CD4-positive, CD25-positive, alpha-beta regulatory T cell (primary cell): Measurements from ENCODE around the gene UPK1B. TPM values are rescaled to one million over a fixed set of nuclear protein-coding genes. Genes with fewer than 3 reads are reported as not detected.

Source experiments
- ATAC-seq, 2 donors: fragments of 150-1000 bp; cut with Tn5 transposase; one replicate each; pipeline ENCODE4 v1.10.0; 2021; ENCODE audit warnings: low read depth in 2 of 2, moderate number of reproducible peaks in 2 of 2, moderate library complexity in 1 of 2
- DNase-seq, 3 donors: peaks; one replicate each; pipeline versions ENCODE4 v3.0.0 to v3.0.0-alpha.2; 2012 to 2022; ENCODE audit warnings: mixed read lengths in 1 of 3
- H3K27ac ChIP-seq: one replicate; pipeline ENCODE4 v1.7.0; 2013; ENCODE audit warnings: mild to moderate bottlenecking, low read length; ENCODE audit not compliant: insufficient read depth, poor library complexity, severe bottlenecking
- H3K27me3 ChIP-seq: one replicate; pipeline ENCODE4 v1.7.0; 2013; ENCODE audit warnings: low read length; ENCODE audit not compliant: control insufficient read depth, insufficient read depth
- H3K36me3 ChIP-seq: one replicate; pipeline ENCODE4 v1.7.0; 2013; ENCODE audit warnings: mild to moderate bottlenecking, low read length, moderate library complexity; ENCODE audit not compliant: control insufficient read depth, insufficient read depth
- H3K4me1 ChIP-seq: 2 replicates; pipeline ENCODE4 v1.7.0; 2013; ENCODE audit warnings: mild to moderate bottlenecking, low read length; ENCODE audit not compliant: insufficient read depth, control insufficient read depth, poor library complexity, severe bottlenecking
- H3K4me3 ChIP-seq: one replicate; pipeline ENCODE4 v1.7.0; 2013; ENCODE audit warnings: low read depth, mild to moderate bottlenecking, low read length, moderate library complexity
- H3K9me3 ChIP-seq, 2 experiments: 1 replicate in 1 of 2; 2 replicates in 1 of 2; pipeline ENCODE4 v1.7.0; 2013; ENCODE audit warnings: low read length in 2 of 2, mild to moderate bottlenecking in 1 of 2, moderate library complexity in 1 of 2; ENCODE audit not compliant: control insufficient read depth in 2 of 2
- H3K27ac Mint-ChIP-seq, 3 donors: one replicate each; pipeline ENCODE4 v1.8.0; 2020 to 2022; ENCODE audit warnings: mild to moderate bottlenecking in 3 of 3, mixed read lengths in 3 of 3, moderate library complexity in 2 of 3
- H3K27me3 Mint-ChIP-seq: one replicate; pipeline ENCODE4 v1.8.0; 2022; ENCODE audit warnings: mild to moderate bottlenecking, mixed read lengths
- H3K36me3 Mint-ChIP-seq: one replicate; pipeline ENCODE4 v1.8.0; 2020; ENCODE audit warnings: mixed read lengths
- H3K4me1 Mint-ChIP-seq, 4 donors: one replicate each; pipeline ENCODE4 v1.8.0; 2020 to 2022; ENCODE audit warnings: mixed read lengths in 4 of 4, mild to moderate bottlenecking in 1 of 4
- H3K4me3 Mint-ChIP-seq, 4 donors: one replicate each; pipeline ENCODE4 v1.8.0; 2020 to 2022; ENCODE audit warnings: mild to moderate bottlenecking in 4 of 4, mixed read lengths in 4 of 4, moderate library complexity in 3 of 4
- H3K9me3 Mint-ChIP-seq, 7 donors: one replicate each; pipeline ENCODE4 v1.8.0; 2020 to 2022; ENCODE audit warnings: mixed read lengths in 7 of 7, mild to moderate bottlenecking in 3 of 7, moderate library complexity in 2 of 7
- polyA plus RNA-seq, 4 donors: library from polyadenylated mRNA; unstranded; fragments of 300-500 nt; fragmentation: Illumina TruSeq; gene quantifications; one replicate each; pipeline ENCODE4 v1.2.3, GENCODE V29; 2021
- total RNA-seq: library from RNA; stranded (reverse); gene quantifications from one replicate; pipeline ENCODE4 v1.2.3, GENCODE V29; 2022

Gene UPK1B
- total and polyA plus RNA-seq, 5 donors from 2014 or later: not detected

- Mint-ChIP-seq H3K27me3 (peaks cover 4% of the 10 kb centered on the region), H3K4me1 (no peaks in the 10 kb centered on the region), H3K9me3 (no peaks in the 10 kb centered on the region), H3K4me3 (no peak overlapping the region), H3K27ac (no peak overlapping the region), H3K36me3 (no peaks in the 10 kb centered on the region)
- no peak for DNase-seq
- Histone ChIP-seq H3K9me3 (no peaks in the 10 kb centered on the region), H3K4me1 (no peaks in the 10 kb centered on the region), H3K4me3 (no peak overlapping the region), H3K36me3 (no peaks in the 10 kb centered on the region), H3K27ac (no peak overlapping the region), H3K27me3 (peaks cover 4% of the 10 kb centered on the region)
- ATAC-seq: no peak
Measured at GRCh38 chr3:119181765-119182164, 8.4 kb downstream of the UPK1B start.

GRCh38 chr3:119184111-119184510, 10.7 kb downstream of the UPK1B start:
- Mint-ChIP-seq H3K9me3 (peaks cover 0 to 2% (median 0%) of the 10 kb centered on the region in 7 donors), H3K4me1 (no peaks in the 10 kb centered on the region), H3K4me3 (no peak overlapping the region), H3K36me3 (no peaks in the 10 kb centered on the region), H3K27me3 (peaks cover 4% of the 10 kb centered on the region), H3K27ac (no peak overlapping the region)
- DNase-seq: no peak
- no peaks in the 10 kb centered on the region for H3K36me3 ChIP-seq
- no peak for ATAC-seq
- no peaks in the 10 kb centered on the region for H3K4me1 ChIP-seq
- no peak overlapping the region for H3K27ac ChIP-seq
- H3K9me3 ChIP-seq: no peaks in the 10 kb centered on the region
- peaks cover 4% of the 10 kb centered on the region for H3K27me3 ChIP-seq
- no peak overlapping the region for H3K4me3 ChIP-seq

DNA sequence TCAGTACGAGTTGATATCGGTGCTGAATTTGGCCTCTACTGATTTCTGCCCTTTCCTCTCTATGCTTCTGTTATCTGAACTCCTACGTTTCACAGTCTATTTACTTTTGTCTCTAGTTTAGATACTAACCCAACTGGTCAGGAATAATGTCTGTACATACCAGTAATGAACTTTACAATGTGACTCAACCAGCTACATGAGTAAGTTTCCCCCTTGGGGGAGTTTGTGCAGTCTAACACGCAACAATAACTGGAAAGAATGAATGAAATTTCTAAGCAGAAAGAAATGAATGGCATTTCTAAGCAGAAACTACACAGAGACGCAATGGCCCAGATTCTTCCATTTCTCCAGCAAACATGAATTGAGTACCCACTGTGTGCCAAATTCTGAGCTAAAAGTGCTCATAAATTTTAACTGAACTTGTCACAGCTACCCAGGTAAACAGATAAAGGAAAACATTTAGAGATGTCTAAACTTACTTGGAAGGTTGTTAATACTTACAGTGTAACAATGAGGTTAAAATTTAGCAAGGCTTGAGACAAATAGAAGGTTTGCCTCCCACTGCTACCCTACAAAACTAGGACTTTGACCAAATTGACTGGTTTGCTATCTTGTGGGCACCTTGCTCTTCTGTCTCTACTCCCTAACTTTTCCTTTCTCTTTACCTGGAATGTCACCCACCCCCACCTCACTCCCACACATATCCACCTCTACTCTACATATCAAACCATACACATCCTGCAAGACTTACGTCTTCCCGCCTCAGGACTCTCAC, 11.6 kb downstream of the UPK1B start:
- Mint-ChIP-seq H3K9me3 (peaks cover 0 to 2% (median 0%) of the 10 kb centered on the region in 7 donors), H3K36me3 (no peaks in the 10 kb centered on the region), H3K27me3 (peaks cover 4% of the 10 kb centered on the region), H3K4me3 (no peak overlapping the region), H3K4me1 (no peaks in the 10 kb centered on the region), H3K27ac (no peak overlapping the region)
- no peaks in the 10 kb centered on the region for H3K36me3 ChIP-seq
- H3K9me3 ChIP-seq: no peaks in the 10 kb centered on the region
- no peak for ATAC-seq
- no peak for DNase-seq
- no peak overlapping the region for H3K4me3 ChIP-seq
- no peaks in the 10 kb centered on the region for H3K4me1 ChIP-seq
- H3K27ac ChIP-seq: no peak overlapping the region
- H3K27me3 ChIP-seq: peaks cover 4% of the 10 kb centered on the region

GRCh38 chr3:119187266-119187665, 13.9 kb downstream of the UPK1B start:
- Mint-ChIP-seq H3K27ac (no peak overlapping the region), H3K36me3 (no peaks in the 10 kb centered on the region), H3K27me3 (peaks cover 4% of the 10 kb centered on the region), H3K4me1 (no peaks in the 10 kb centered on the region), H3K4me3 (no peak overlapping the region), H3K9me3 (peaks cover 0 to 2% (median 0%) of the 10 kb centered on the region in 7 donors)
- Histone ChIP-seq H3K27ac (no peak overlapping the region), H3K36me3 (no peaks in the 10 kb centered on the region), H3K4me3 (no peak overlapping the region), H3K4me1 (no peaks in the 10 kb centered on the region), H3K9me3 (no peaks in the 10 kb centered on the region), H3K27me3 (peaks cover 1% of the 10 kb centered on the region)
- DNase-seq: no peak
- ATAC-seq: no peak

DNA sequence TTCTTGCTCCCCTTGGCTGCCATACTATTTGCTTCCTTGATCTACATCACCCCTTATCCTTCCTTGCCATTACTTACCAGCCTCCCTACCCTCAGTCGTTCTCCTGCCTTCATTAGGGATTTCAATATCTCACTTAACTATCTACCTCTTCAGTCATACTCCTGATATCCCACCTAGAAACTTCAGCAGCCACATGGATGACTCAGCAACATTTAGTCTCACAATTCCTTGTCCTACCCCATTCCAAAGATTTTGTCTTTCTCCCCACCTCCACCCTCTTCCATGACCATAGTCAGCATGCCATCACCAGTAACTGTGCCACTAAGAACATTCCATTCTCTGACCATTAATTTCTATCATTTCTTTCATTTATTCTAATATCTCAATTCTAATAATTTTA, 18.4 kb downstream of the UPK1B start:
- Histone ChIP-seq H3K4me3 (no peak overlapping the region), H3K27ac (no peak overlapping the region), H3K36me3 (no peaks in the 10 kb centered on the region), H3K9me3 (no peaks in the 10 kb centered on the region), H3K27me3 (no peaks in the 10 kb centered on the region), H3K4me1 (no peaks in the 10 kb centered on the region)
- no peak for ATAC-seq
- no peak overlapping the region for H3K27ac Mint-ChIP-seq
- H3K4me3 Mint-ChIP-seq: no peak overlapping the region
- H3K9me3 Mint-ChIP-seq: peaks cover 0 to 2% (median 0%) of the 10 kb centered on the region in 7 donors
- H3K4me1 Mint-ChIP-seq: no peaks in the 10 kb centered on the region
- H3K27me3 Mint-ChIP-seq: peaks cover 7% of the 10 kb centered on the region
- no peak for DNase-seq
- no peaks in the 10 kb centered on the region for H3K36me3 Mint-ChIP-seq

DNA sequence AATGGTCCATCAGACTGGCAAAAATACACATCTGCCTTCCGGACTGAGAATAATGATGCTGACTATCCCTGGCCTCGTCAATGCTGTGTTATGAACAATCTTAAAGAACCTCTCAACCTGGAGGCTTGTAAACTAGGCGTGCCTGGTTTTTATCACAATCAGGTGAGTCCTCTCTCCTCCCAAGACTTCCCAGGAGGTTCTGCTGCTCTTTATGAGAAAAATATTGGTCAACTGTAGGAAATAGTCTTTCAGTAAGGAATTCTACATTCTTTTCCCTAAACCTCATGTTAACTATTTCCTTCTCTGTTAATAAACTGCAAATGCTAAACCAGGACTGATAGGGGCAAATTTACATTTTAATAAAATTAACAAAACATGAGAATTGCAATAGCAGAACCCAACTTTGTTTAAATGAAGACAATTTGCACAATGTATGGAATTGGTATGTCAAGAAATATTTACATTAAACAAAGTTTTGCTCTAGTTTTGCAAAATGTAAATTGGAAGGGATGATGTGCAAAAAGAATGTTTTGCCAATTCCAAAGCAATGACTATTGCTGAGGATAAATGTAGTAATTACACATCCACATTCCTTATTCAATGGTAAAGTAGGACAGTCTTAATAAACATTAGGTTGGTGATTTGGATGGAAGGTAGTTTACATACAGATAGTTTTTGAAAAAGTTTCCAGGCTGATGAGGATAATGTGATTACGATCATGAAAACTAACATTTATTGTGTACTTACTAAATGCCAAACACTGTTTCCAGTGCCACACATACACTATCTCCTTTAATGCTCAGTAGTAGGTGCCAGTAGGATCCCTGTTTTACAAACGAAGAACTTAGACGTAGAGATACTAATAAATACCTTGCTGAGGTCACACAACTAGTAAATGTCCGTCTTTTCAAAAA, 21.1 kb downstream of the UPK1B start:
- no peak for DNase-seq
- no peaks in the 10 kb centered on the region for H3K4me1 Mint-ChIP-seq

DNA sequence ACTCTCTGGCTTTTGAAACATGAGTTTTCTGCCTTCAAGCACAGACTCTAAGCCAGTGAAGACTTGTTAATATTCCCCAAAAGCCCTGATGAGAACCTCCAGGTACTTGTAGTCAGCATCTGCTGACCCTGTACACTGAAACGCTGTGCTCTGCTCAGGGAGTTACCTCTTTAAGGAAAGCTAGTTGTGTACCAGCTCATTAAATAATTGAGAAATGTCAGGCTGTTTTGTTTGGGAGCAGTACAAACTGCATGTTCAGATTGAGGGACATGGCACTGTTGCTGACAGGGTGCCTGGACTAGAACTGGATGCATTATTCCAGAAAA, 21.7 kb downstream of the UPK1B start:
- H3K27ac Mint-ChIP-seq: no peak overlapping the region
- no peaks in the 10 kb centered on the region for H3K9me3 Mint-ChIP-seq
- Histone ChIP-seq H3K36me3 (no peaks in the 10 kb centered on the region), H3K4me1 (no peaks in the 10 kb centered on the region), H3K27me3 (no peaks in the 10 kb centered on the region), H3K4me3 (no peak overlapping the region), H3K9me3 (no peaks in the 10 kb centered on the region), H3K27ac (no peak overlapping the region)
- H3K36me3 Mint-ChIP-seq: no peaks in the 10 kb centered on the region
- no peak for DNase-seq
- H3K4me1 Mint-ChIP-seq: no peaks in the 10 kb centered on the region
- no peak overlapping the region for H3K4me3 Mint-ChIP-seq
- peaks cover 7% of the 10 kb centered on the region for H3K27me3 Mint-ChIP-seq
- no peak for ATAC-seq

More for the DNA sequence above, 21.1 kb downstream of the UPK1B start:
- H3K9me3 ChIP-seq: no peaks in the 10 kb centered on the region
- no peak overlapping the region for H3K4me3 ChIP-seq
- no peak overlapping the region for H3K27ac Mint-ChIP-seq
- H3K36me3 Mint-ChIP-seq: no peaks in the 10 kb centered on the region
- no peak overlapping the region for H3K27ac ChIP-seq
- H3K27me3 Mint-ChIP-seq: peaks cover 7% of the 10 kb centered on the region
- H3K27me3 ChIP-seq: no peaks in the 10 kb centered on the region
- no peak overlapping the region for H3K4me3 Mint-ChIP-seq
- no peaks in the 10 kb centered on the region for H3K9me3 Mint-ChIP-seq
- no peak for ATAC-seq
- no peaks in the 10 kb centered on the region for H3K36me3 ChIP-seq
- no peaks in the 10 kb centered on the region for H3K4me1 ChIP-seq
